MCF 10A (cell line): ENCODE data around the gene HDGFL3. TPM values are rescaled to one million over a fixed set of nuclear protein-coding genes. Genes with fewer than 3 reads are reported as not detected.

ENCODE experiments used
- BruUV-seq: library from RNA; stranded (reverse); fragments of 400-500 nt; replicated peaks from 2 replicates; lab custom pipeline; 2021; lab: Mats Ljungman, UMichigan
- CTCF ChIA-PET: fragments of 300-600 bp; sonication (Branson Sonifier 250); formaldehyde crosslinking; extraction: SDS; loops from one replicate; lab custom pipeline; 2021; ENCODE audit warnings: antibody characterized with exemption, inconsistent platforms; lab: Yijun Ruan, JAX
- POLR2A ChIA-PET: fragments of 300-600, 350-650 bp; sonication (Branson Sonifier 250); formaldehyde crosslinking; extraction: SDS; loops from one replicate; lab custom pipeline; 2020; ENCODE audit warnings: antibody characterized with exemption, inconsistent platforms; lab: Yijun Ruan, JAX
- DNase-seq: peaks from one replicate; pipeline ENCODE4 v3.0.0-alpha.2; 2018; ENCODE audit not compliant: unreplicated experiment
- H3K27ac Mint-ChIP-seq: one replicate; pipeline ENCODE4 v1.8.0; 2022; ENCODE audit warnings: mild to moderate bottlenecking, low read depth, mixed read lengths; ENCODE audit not compliant: unreplicated experiment
- H3K27me3 Mint-ChIP-seq: one replicate; pipeline ENCODE4 v1.8.0; 2022; ENCODE audit warnings: mixed read lengths; ENCODE audit not compliant: insufficient read depth, unreplicated experiment
- H3K36me3 Mint-ChIP-seq: one replicate; pipeline ENCODE4 v1.8.0; 2022; ENCODE audit warnings: mild to moderate bottlenecking, moderate library complexity, mixed read lengths; ENCODE audit not compliant: insufficient read depth, unreplicated experiment
- H3K4me1 Mint-ChIP-seq: one replicate; pipeline ENCODE4 v1.8.0; 2022; ENCODE audit warnings: mixed read lengths; ENCODE audit not compliant: insufficient read depth, unreplicated experiment
- H3K4me3 Mint-ChIP-seq: one replicate; pipeline ENCODE4 v1.8.0; 2022; ENCODE audit warnings: mild to moderate bottlenecking, moderate library complexity, mixed read lengths; ENCODE audit not compliant: unreplicated experiment
- H3K9me3 Mint-ChIP-seq: one replicate; pipeline ENCODE4 v1.8.0; 2022; ENCODE audit warnings: mixed read lengths; ENCODE audit not compliant: unreplicated experiment
- intact Hi-C: fragments of 100-400 bp; cut with micrococcal nuclease; formaldehyde crosslinking; loops from 2 replicates; pipeline ENCODE4 v1.14.1; 2022
- total RNA-seq: library from RNA; stranded (reverse); gene quantifications from 2 replicates; pipeline ENCODE4 v1.2.3, GENCODE V29; 2022
- TF ChIP-seq, protein P1 (sequence below): fragments of 200-600 bp; IDR thresholded peaks from one replicate; pipeline ENCODE4 v1.8.0; 2022; ENCODE audit warnings: antibody characterized with exemption, mild to moderate bottlenecking; ENCODE audit not compliant: unreplicated experiment

The HDGFL3 gene
- total RNA-seq, 1 experiment from 2014 or later, result 80.4 TPM

DNA sequence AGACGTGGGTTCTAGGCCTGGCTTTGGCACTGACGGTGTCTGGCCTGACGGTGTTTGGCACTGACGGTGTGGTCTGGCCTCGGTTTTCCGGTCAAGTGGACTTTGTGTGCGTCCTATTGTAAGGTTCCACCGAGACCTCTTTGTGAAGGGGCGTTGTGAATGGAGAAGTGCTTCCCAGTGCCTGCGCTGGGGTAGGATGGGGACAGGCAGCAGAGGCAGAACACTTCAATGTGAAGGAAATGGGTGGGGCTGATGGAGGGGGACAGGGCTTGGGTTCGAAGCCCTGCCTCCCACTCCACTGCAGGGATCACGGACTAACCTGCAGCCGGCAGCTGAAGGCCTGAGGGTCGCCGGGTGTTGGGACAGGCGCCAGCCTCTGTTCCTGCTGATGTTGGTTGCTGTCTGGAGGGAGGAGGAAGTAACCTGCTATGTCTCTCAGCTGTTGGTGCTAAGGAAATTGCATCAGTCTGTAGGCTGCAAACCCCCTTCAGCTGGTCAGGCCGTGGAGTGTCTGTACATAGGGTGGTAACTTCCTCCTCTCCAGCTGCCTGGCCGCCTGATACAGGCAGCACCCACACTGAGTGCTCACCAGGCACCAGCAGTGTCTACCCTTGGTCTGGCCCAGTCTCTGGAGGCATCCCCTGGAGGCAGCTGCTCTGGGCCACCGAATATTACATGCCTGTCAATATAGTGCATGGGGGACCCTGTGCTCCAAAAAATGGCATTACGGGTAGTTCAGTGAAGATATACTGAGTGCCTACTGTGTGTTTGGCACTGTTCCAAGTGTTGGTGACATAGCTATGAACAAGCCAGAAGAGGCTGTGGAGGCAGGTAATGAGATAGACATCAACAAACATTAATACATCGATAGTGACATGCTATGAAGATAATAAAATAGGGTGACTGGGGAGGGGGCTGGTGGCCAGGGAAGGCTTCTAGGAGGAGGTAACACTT is 99.1 kb downstream of the HDGFL3 start:
- POLR2A ChIA-PET, result no interaction called here
- no peak overlapping the region for H3K4me3 Mint-ChIP-seq
- peaks cover 7% of the 10 kb centered on the region for H3K4me1 Mint-ChIP-seq
- no peak overlapping the region for H3K27ac Mint-ChIP-seq
- peaks cover 9% of the 10 kb centered on the region for H3K9me3 Mint-ChIP-seq
- intact Hi-C loops, result no loop called here
- BruUV-seq, result no TSS peak
- no peaks in the 10 kb centered on the region for H3K36me3 Mint-ChIP-seq
- DNase-seq, result no peak
- CTCF ChIA-PET, result interaction anchor here (0.5 to 0.7 kb wide), 3 partner anchors 42 to 109 kb away, joined by 3 to 4 read pairs (median 3); partner anchors contain the start of gene BTBD1
- no peaks in the 10 kb centered on the region for H3K27me3 Mint-ChIP-seq
- TF ChIP-seq, protein P1, sequence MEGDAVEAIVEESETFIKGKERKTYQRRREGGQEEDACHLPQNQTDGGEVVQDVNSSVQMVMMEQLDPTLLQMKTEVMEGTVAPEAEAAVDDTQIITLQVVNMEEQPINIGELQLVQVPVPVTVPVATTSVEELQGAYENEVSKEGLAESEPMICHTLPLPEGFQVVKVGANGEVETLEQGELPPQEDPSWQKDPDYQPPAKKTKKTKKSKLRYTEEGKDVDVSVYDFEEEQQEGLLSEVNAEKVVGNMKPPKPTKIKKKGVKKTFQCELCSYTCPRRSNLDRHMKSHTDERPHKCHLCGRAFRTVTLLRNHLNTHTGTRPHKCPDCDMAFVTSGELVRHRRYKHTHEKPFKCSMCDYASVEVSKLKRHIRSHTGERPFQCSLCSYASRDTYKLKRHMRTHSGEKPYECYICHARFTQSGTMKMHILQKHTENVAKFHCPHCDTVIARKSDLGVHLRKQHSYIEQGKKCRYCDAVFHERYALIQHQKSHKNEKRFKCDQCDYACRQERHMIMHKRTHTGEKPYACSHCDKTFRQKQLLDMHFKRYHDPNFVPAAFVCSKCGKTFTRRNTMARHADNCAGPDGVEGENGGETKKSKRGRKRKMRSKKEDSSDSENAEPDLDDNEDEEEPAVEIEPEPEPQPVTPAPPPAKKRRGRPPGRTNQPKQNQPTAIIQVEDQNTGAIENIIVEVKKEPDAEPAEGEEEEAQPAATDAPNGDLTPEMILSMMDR, result no peak

DNA sequence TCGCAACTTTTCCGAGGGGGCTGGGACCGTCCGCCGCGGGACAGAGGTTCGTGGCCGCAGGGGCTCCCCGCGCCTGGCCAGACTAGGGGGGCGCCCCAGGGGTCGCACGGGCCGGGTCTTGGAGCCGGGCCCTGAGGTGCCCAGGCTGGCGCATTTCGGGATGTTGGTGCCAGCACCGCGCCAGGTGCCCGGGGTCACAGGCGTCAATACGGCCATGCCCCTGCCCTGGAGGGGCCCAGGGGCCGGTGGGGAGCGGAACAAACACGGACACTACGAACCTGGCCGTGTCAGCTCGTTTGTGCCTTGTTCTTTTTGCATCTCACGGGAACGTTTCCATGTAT is 99.8 kb downstream of the HDGFL3 start:
- Mint-ChIP-seq H3K9me3 (peaks cover 9% of the 10 kb centered on the region), H3K4me1 (peaks cover 7% of the 10 kb centered on the region), H3K4me3 (no peak overlapping the region), H3K27me3 (no peaks in the 10 kb centered on the region), H3K27ac (no peak overlapping the region), H3K36me3 (no peaks in the 10 kb centered on the region)
- TF ChIP-seq, protein P1, result no peak
- ChIA-PET CTCF (interaction anchor here (0.7 kb wide), 1 partner anchor 108 kb away, joined by 3 read pairs; no protein-coding TSS in a partner anchor), POLR2A (no interaction called here)
- no peak for DNase-seq
- BruUV-seq, result no TSS peak
- intact Hi-C loops, result no loop called here

- ChIA-PET CTCF (no interaction called here), POLR2A (no interaction called here)
- TF ChIP-seq, protein P1, result no peak
- Mint-ChIP-seq H3K4me3 (no peak within 1 kb of the TSS), H3K27me3 (peaks cover 6% of the 10 kb centered on the region), H3K27ac (no peak within 1 kb of the TSS), H3K36me3 (no peaks in the 10 kb centered on the region), H3K9me3 (peaks cover 9% of the 10 kb centered on the region), H3K4me1 (peaks cover 7% of the 10 kb centered on the region)
- DNase-seq, result no peak
- BruUV-seq, result no TSS peak
- intact Hi-C loops, result no loop called here
Measured at GRCh38 chr15:83106994-83107840, 100.4 kb downstream of the HDGFL3 start, which contains the start of gene TM6SF1. TM6SF1 (plus strand) TSS chr15:83107645; CDS start chr15:83107681, 36 bp downstream.
